GM10266 (cell line): ENCODE results near the gene TINAG.

Experiments
- DNase-seq: peaks from one replicate; pipeline ENCODE4 v3.0.0; 2012; ENCODE audit errors: extremely low spot score
- CTCF ChIP-seq: IDR thresholded peaks from 2 replicates; pipeline ENCODE4 v1.5.1; 2012; ENCODE audit warnings: mild to moderate bottlenecking, low read depth; ENCODE audit not compliant: control insufficient read depth, insufficient read depth; ENCODE audit errors: missing control alignments

Gene TINAG

DNA sequence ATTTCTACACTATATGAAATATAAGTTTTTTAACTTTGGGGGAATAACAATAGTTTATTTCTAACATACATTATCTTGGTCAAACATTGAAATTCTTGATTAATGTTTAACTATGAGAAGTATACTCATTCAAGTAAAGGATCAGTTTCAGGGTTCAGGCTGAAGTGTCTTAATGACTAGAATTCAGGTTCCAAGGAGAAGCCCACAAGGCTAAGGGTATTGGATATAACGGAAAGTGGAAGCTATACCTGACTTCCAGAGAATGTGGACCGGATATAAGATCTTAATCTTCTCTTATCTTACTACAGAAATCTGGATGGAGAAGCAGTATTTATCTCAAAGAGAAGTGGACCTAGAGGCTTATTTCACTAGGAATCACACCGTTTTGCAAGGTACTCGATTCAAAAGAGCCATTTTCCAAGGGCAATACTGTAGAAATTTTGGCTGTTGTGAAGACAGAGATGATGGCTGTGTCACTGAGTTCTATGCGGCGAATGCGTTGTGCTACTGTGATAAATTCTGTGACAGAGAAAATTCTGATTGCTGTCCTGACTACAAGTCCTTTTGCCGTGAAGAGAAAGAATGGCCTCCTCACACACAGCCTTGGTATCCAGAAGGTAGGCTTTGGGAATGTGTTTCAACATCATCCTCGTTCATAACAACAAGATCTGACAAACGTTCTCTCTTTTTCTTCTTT is at the start of gene TINAG:
TINAG (plus strand) TSS at position 153 of the 697 bp plus-strand sequence; CDS start at position 263, 110 bp downstream.
- no peak for DNase-seq
- no peak for TF ChIP-seq CTCF

- TF ChIP-seq CTCF: no peak
- no peak for DNase-seq
Measured at GRCh38 chr6:54260025-54260424, 48.2 kb upstream of the TINAG start.

DNA sequence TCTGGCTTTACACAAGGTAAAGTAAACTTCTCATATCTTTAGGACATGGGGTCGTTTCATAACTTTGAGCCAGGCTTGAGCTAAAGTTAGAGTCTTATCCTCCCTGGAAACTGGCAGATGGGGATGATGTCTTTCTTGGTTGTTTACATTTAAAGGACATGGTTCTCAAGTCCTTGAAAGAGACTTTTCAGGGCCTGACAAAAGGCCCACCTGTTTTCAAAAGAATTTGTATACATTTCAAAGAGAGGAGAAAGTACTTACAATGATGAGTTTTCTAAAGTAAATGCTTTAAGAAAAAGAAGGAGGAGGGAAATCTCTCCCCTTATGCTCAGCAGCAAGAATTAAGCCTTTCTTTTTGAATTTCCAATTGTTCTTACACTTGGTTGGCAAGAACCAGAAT is 45.7 kb upstream of the TINAG start:
- DNase-seq: no peak
- TF ChIP-seq CTCF: no peak

DNA sequence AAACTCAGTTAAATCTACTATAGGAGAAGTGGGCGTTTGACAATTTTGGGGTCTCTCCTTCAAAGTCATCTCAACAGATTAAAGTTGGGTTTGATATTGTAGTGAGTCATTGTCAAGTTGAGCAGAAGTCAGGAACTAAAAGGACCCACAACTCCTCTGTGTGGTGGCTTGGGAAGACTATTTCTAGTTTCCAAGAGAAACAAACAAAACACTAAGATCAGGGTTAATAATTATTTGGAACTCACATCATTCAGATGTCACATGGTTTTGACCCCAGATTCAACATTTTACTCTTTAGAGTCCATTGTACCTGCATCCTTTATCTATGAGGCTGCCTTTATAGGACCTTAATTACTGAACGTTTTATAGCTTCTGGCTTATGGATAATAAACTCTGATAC is 45.3 kb upstream of the TINAG start:
- no peak for TF ChIP-seq CTCF
- no peak for DNase-seq

DNA sequence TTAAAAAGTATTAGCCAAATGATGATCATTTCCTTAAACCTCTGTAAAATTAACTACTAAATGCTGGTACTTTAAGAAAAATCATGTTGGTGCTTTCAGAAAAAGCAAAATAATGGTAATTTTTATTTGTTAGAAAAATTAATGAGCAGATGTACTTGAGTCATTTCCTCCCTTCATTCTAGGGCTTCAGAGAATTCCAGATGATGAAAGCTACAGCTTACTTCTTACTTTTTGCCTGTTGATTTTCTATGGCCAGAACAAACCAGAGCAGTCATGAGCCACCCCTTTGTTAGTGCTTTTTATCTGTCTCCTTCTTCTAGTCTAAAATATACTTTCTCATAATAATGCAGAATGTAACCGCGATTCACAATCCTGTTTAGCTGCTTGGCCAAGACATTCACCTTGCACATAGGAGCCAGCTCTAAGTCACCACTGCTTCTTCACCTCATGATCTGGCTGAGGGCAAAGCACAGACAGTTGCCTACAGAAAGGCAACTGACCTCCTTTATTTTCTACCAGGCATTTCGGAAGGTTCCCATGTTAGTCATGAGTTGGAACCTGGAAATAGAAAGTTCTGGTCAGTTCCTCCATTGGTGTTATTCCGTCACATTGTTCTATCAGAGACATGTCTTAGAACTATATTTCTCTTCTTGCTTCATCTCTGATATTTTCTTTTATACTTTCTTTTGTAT is 43.5 kb upstream of the TINAG start:
- no peak for TF ChIP-seq CTCF
- no peak for DNase-seq

GRCh38 chr6:54266400-54266923 is 41.8 kb upstream of the TINAG start:
- TF ChIP-seq CTCF: no peak
- no peak for DNase-seq

- peak; percentile 18 for TF ChIP-seq CTCF
- no peak for DNase-seq
Measured at GRCh38 chr6:54267798-54268197, 40.4 kb upstream of the TINAG start.
